ENCODE results near the gene PGRMC1.

Gene PGRMC1

GRCh38 chrX:119190091-119190681 is 45.9 kb upstream of the PGRMC1 start:
- ChIA-PET POLR2A (no interaction called here), CTCF (interaction anchor here (0.5 to 7.5 kb wide), 3 partner anchors 70 to 124 kb away, joined by 3 to 38 read pairs (median 5); no protein-coding TSS in a partner anchor)
- Histone ChIP-seq H3K27ac (ENCODE audit: extremely low read depth, low read depth, low read length) (no peak overlapping the region), H3K4me1 (ENCODE audit: control insufficient read depth, insufficient read depth, low read length) (no peaks in the 10 kb centered on the region), H3K9me3 (ENCODE audit: control insufficient read depth, insufficient read depth, low read depth, low read length) (no peaks in the 10 kb centered on the region), H3K4me3 (ENCODE audit: low read depth, low read length) (no peak overlapping the region), H3K36me3 (ENCODE audit: control insufficient read depth in 2 of 2, insufficient read depth in 1 of 2, low read length in 2 of 2) (no peaks in the 10 kb centered on the region)
- no peak for TF ChIP-seq ZNF548 (tag by site-specific recombination; IDR thresholded peaks at IDR 0.05)
- no peak for TF ChIP-seq ZNF223 (tag by site-specific recombination; IDR thresholded peaks at IDR 0.05)

GRCh38 chrX:119190831-119191230 is 45.3 kb upstream of the PGRMC1 start:
- Histone ChIP-seq H3K27ac (ENCODE audit: extremely low read depth, low read depth, low read length) (no peak overlapping the region), H3K4me3 (ENCODE audit: low read depth, low read length) (no peak overlapping the region), H3K4me1 (ENCODE audit: control insufficient read depth, insufficient read depth, low read length) (no peaks in the 10 kb centered on the region), H3K36me3 (ENCODE audit: control insufficient read depth in 2 of 2, insufficient read depth in 1 of 2, low read length in 2 of 2) (no peaks in the 10 kb centered on the region), H3K9me3 (ENCODE audit: control insufficient read depth, insufficient read depth, low read depth, low read length) (no peaks in the 10 kb centered on the region)
- CTCF ChIA-PET, result interaction anchor here (0.7 to 7.5 kb wide), 3 partner anchors 33 to 564 kb away, joined by 3 to 38 read pairs (median 3); no protein-coding TSS in a partner anchor
- POLR2A ChIA-PET, result no interaction called here
- TF ChIP-seq ZNF280C (tag by site-specific recombination; IDR thresholded peaks at IDR 0.05), result no peak
- TF ChIP-seq CTCF (tag by site-specific recombination; IDR thresholded peaks at IDR 0.05), result no peak
- TF ChIP-seq ZNF677 (tag by site-specific recombination; IDR thresholded peaks at IDR 0.05), result no peak
- no peak for TF ChIP-seq ZNF600 (tag by site-specific recombination; IDR thresholded peaks at IDR 0.05)
- TF ChIP-seq ZNF704 (tag by site-specific recombination; IDR thresholded peaks at IDR 0.05), result no peak
- no peak for TF ChIP-seq ZBTB49 (tag by site-specific recombination; IDR thresholded peaks at IDR 0.05; ENCODE audit: low read depth)
- TF ChIP-seq ZNF621 (tag by site-specific recombination; IDR thresholded peaks at IDR 0.05), result no peak
- TF ChIP-seq PRDM6 (tag by site-specific recombination; IDR thresholded peaks at IDR 0.05), result no peak
- TF ChIP-seq ZNF624 (tag by site-specific recombination; IDR thresholded peaks at IDR 0.05), result no peak
- no peak for TF ChIP-seq RBAK (tag by site-specific recombination; IDR thresholded peaks at IDR 0.05)
